ENCODE measurements around the gene MSH5.
A peak's percentile ranks its signal among the peaks of the same experiment; 100 is the strongest.

Gene MSH5

DNA sequence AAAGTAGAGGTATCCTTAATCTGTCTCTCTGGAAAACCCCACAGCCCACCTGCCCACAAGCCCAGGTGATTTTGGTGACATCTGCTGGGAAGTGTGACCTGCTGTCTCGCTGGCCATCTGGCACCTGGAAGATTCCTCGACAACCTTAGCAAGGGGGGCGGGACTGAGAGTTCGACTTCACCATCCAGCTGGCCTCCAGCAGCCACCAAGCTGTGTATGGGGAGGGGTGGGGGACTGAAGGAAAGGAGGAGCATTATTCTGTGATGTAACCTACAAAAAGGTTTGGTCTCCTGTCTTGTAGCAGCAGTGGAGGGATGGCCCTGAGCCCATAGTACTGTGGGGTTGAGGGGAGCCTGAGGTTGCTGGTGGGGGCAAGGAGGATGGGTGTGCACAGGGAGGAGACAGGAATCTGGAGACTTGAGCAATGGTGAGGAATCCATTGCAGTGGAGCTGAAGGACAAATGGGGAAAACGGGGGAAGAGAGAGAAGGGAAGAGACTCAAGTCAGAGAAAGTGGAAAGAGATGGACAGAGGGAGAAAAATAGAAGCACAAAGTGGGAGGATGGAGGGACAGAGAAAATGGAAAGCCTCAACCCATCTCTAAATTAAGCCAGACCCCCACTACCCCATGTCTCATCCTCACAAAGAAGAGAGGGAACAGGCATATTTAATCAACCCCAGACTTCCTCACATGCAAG lies 29.1 kb upstream of the MSH5 start:
- H3K9ac ChIP-seq = peak overlapping the region in 4 of 11 experiments; percentile 4 to 46 (median 21); a peak in 5 of 22 replicates
- no peaks in the 10 kb centered on the region for H3K27me3 ChIP-seq
- H3K4me3 ChIP-seq = peak overlapping the region in 2 of 10 experiments; percentile 21 to 30; a peak in 2 of 20 replicates
- H3K27ac ChIP-seq = peak overlapping the region in 8 of 11 experiments; percentile 19 to 56 (median 48); a peak in 13 of 22 replicates
- H3K4me1 ChIP-seq = peaks cover 50 to 90% (median 74%) of the 10 kb centered on the region in 10 experiments
- H3K4me2 ChIP-seq = peak overlapping the region; percentile 63 to 86 (median 82)
- no peak for TF ChIP-seq Cebpa-rat (IDR thresholded peaks at IDR 0.05)
- H3K36me3 ChIP-seq = no peaks in the 10 kb centered on the region
- H4K20me1 ChIP-seq = no peaks in the 10 kb centered on the region
- no peaks in the 10 kb centered on the region for H3K9me3 ChIP-seq (replicated peaks in 1 of 11)

- Histone ChIP-seq H3K27ac (peak overlapping the region in 7 of 11 experiments; percentile 26 to 56 (median 50); a peak in 12 of 22 replicates), H3K27me3 (no peaks in the 10 kb centered on the region), H3K4me3 (peak overlapping the region in 2 of 10 experiments; percentile 21 to 30; a peak in 2 of 20 replicates), H3K36me3 (no peaks in the 10 kb centered on the region), H3K4me1 (peaks cover 50 to 89% (median 74%) of the 10 kb centered on the region in 10 experiments), H3K4me2 (peak overlapping the region; percentile 63 to 86 (median 82)), H3K9me3 (replicated peaks in 1 of 11) (no peaks in the 10 kb centered on the region), H3K9ac (peak overlapping the region in 4 of 11 experiments; percentile 4 to 46 (median 21); a peak in 7 of 22 replicates), H4K20me1 (no peaks in the 10 kb centered on the region)
- no peak for TF ChIP-seq Cebpa-rat (IDR thresholded peaks at IDR 0.05)
Measured at GRCh38 chr6:31711233-31711632, 28.6 kb upstream of the MSH5 start.

GRCh38 chr6:31712296-31712695 lies 27.5 kb upstream of the MSH5 start:
- H3K36me3 ChIP-seq = no peaks in the 10 kb centered on the region
- H3K27me3 ChIP-seq = no peaks in the 10 kb centered on the region
- TF ChIP-seq Cebpa-rat (IDR thresholded peaks at IDR 0.05) = no peak
- H4K20me1 ChIP-seq = no peaks in the 10 kb centered on the region
- H3K9ac ChIP-seq = peak overlapping the region in 6 of 11 experiments; percentile 13 to 60 (median 32); a peak in 5 of 22 replicates
- no peaks in the 10 kb centered on the region for H3K9me3 ChIP-seq (replicated peaks in 1 of 11)
- peaks cover 48 to 78% (median 64%) of the 10 kb centered on the region in 10 experiments for H3K4me1 ChIP-seq
- peak overlapping the region; percentile 63 to 86 (median 82) for H3K4me2 ChIP-seq
- peak overlapping the region in 3 of 11 experiments; percentile 6 to 40 (median 15); a peak in 2 of 22 replicates for H3K27ac ChIP-seq
- H3K4me3 ChIP-seq = no peak overlapping the region

DNA sequence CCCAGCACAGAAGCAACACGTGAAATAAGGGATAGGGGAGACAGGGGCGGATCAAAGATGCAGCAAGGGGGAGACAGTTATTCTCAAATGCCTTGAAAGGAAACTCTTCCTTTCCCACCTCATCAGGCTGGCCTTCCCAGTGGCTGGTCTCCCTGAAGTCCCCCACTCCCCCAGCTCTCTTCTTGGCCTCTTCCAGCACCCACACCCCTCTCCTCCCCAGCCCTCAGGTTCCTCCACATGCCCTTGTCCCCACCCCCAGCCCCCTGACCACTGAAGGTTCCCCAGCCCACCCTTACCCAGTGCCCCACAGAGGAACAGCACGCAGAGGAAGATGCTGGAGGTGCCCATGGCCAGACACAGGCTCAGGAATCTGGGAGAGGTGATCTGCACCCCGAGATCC lies 26.3 kb upstream of the MSH5 start:
- TF ChIP-seq Cebpa-rat (IDR thresholded peaks at IDR 0.05) = no peak
- H3K27me3 ChIP-seq = no peaks in the 10 kb centered on the region
- H3K9ac ChIP-seq = peak overlapping the region in 9 of 11 experiments; percentile 0 to 63 (median 45); a peak in 9 of 22 replicates
- no peaks in the 10 kb centered on the region for H3K9me3 ChIP-seq (replicated peaks in 1 of 11)
- H3K4me2 ChIP-seq = peak overlapping the region; percentile 46 to 68 (median 62); a peak in 20 of 22 replicates
- H3K36me3 ChIP-seq = no peaks in the 10 kb centered on the region
- H3K4me3 ChIP-seq = no peak overlapping the region
- no peaks in the 10 kb centered on the region for H4K20me1 ChIP-seq
- H3K27ac ChIP-seq = peak overlapping the region in 2 of 11 experiments; percentile 34 to 46; a peak in 1 of 22 replicates
- peaks cover 43 to 67% (median 53%) of the 10 kb centered on the region in 10 experiments for H3K4me1 ChIP-seq

DNA sequence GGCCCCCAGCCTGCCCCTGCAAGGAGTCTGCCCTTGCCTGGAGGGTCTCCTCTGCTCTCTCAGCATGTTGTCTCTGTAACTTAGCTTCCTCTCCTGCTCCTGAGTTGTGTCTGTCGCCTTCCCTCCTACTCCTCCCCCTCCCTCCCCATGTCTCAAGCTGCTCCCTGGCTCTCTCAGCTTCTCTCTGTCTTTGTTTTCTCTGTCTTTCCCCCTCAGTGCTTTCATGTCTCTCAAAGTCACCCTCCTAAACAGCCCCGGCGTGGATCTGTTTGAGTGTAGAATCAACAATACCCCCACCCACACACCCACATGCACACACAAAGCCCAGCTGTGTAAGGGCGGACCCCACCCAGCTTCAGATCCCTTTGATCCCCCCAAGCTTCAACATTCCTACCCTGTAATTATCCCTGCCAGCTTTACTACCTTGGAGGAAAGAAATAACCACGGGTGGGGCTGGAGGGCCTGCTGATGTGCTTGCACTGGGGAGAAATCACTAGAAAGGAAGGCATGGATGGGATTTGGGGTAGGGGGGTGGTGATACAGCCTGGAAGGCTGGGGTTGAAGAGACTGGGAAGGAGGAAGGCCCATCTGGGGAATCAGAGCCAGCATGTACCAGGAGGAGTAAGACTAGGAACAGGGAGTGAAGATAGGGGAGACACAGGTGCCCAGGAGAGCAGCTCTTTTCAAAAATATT lies 25.7 kb upstream of the MSH5 start:
- peak overlapping the region; percentile 0 to 63 (median 43); a peak in 15 of 22 replicates for H3K9ac ChIP-seq
- no peaks in the 10 kb centered on the region for H3K9me3 ChIP-seq (replicated peaks in 1 of 11)
- H3K4me2 ChIP-seq = peak overlapping the region; percentile 46 to 68 (median 62)
- H3K4me1 ChIP-seq = peaks cover 43 to 60% (median 51%) of the 10 kb centered on the region in 10 experiments
- no peak for TF ChIP-seq Cebpa-rat (IDR thresholded peaks at IDR 0.05)
- peak overlapping the region in 6 of 11 experiments; percentile 7 to 46 (median 18); a peak in 10 of 22 replicates for H3K27ac ChIP-seq
- H4K20me1 ChIP-seq = no peaks in the 10 kb centered on the region
- H3K4me3 ChIP-seq = no peak overlapping the region
- no peaks in the 10 kb centered on the region for H3K36me3 ChIP-seq
- H3K27me3 ChIP-seq = no peaks in the 10 kb centered on the region

GRCh38 chr6:31715022-31715958 lies 24.5 kb upstream of the MSH5 start, which contains the start of gene LY6G6D:
Gene LY6G6D, plus strand, starts transcription at chr6:31715348. Its CDS starts 8 bp downstream, at chr6:31715356.
- no peaks in the 10 kb centered on the region for H3K36me3 ChIP-seq
- peak within 1 kb of the TSS in 9 of 11 experiments; percentile 11 to 63 (median 45); a peak in 13 of 22 replicates for H3K9ac ChIP-seq
- peak within 1 kb of the TSS; percentile 46 to 68 (median 62) for H3K4me2 ChIP-seq
- peaks cover 37 to 53% (median 47%) of the 10 kb centered on the region in 10 experiments for H3K4me1 ChIP-seq
- peak within 1 kb of the TSS in 6 of 11 experiments; percentile 7 to 46 (median 18); a peak in 10 of 22 replicates for H3K27ac ChIP-seq
- H3K4me3 ChIP-seq = no peak within 1 kb of the TSS
- H3K27me3 ChIP-seq = no peaks in the 10 kb centered on the region
- H3K9me3 ChIP-seq (replicated peaks in 1 of 11) = no peaks in the 10 kb centered on the region
- TF ChIP-seq Cebpa-rat (IDR thresholded peaks at IDR 0.05) = no peak
- no peaks in the 10 kb centered on the region for H4K20me1 ChIP-seq

DNA sequence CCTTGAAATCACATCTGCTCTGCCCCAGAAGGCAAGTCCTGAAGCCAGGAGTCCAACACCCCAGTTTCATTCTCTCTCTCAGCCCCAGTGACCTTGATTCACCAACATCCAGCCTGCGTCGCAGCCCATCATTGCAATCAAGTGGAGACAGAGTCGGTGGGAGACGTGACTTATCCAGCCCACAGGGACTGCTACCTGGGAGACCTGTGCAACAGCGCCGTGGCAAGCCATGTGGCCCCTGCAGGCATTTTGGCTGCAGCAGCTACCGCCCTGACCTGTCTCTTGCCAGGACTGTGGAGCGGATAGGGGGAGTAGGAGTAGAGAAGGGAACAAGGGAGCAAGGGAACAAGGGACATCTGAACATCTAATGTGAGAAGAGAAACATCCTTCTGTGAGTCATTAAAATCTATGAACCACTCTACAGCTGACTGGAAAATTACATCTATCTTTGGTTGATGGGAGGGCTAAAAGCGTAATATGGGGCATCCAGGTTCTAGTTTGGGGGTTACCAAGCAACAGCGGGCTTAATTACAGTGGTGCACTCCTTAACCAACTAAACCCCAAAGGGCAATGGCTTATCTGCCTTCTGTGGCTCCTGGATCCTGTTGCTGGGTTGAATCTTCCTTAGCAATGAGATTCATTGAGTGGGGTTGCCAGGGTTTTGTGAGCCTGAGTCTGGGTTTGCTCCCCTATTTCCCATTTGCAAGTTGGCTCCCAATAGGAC lies 22.1 kb upstream of the MSH5 start:
- no peaks in the 10 kb centered on the region for H3K36me3 ChIP-seq
- H3K27me3 ChIP-seq = no peaks in the 10 kb centered on the region
- H3K9ac ChIP-seq = no peak overlapping the region
- no peaks in the 10 kb centered on the region for H4K20me1 ChIP-seq
- H3K4me3 ChIP-seq = no peak overlapping the region
- H3K9me3 ChIP-seq (replicated peaks in 1 of 11) = no peaks in the 10 kb centered on the region
- peaks cover 14 to 47% (median 36%) of the 10 kb centered on the region in 10 experiments for H3K4me1 ChIP-seq
- no peak for TF ChIP-seq Cebpa-rat (IDR thresholded peaks at IDR 0.05)
- H3K27ac ChIP-seq = no peak overlapping the region
- no peak overlapping the region for H3K4me2 ChIP-seq

- Histone ChIP-seq H3K4me1 (peaks cover 15 to 47% (median 36%) of the 10 kb centered on the region in 10 experiments), H3K9ac (no peak overlapping the region), H3K27me3 (no peaks in the 10 kb centered on the region), H3K36me3 (no peaks in the 10 kb centered on the region), H3K9me3 (replicated peaks in 1 of 11) (no peaks in the 10 kb centered on the region), H3K4me3 (no peak overlapping the region), H3K4me2 (no peak overlapping the region), H4K20me1 (no peaks in the 10 kb centered on the region), H3K27ac (no peak overlapping the region)
- no peak for TF ChIP-seq Cebpa-rat (IDR thresholded peaks at IDR 0.05)
Measured at GRCh38 chr6:31718265-31718664, 21.5 kb upstream of the MSH5 start.
